ENCODE measurements around the gene BMP7. TPM values are rescaled to one million over a fixed set of nuclear protein-coding genes. Genes with fewer than 3 reads are reported as not detected.

BMP7 gene
- total and polyA plus RNA-seq, 2 donors (not counting 3 experiments of a cell fraction or from before 2014, with no cell fraction given) = not detected

- Histone ChIP-seq H3K36me3 (ENCODE audit: control insufficient read depth in 2 of 2, extremely low read depth in 1 of 2, insufficient read depth in 2 of 2, low read length in 2 of 2) (no peaks in the 10 kb centered on the region), H3K9ac (replicated peaks; ENCODE audit: extremely low read depth, insufficient read depth, low read length) (no peak overlapping the region), H3K9me1 (replicated peaks; ENCODE audit: control insufficient read depth, extremely low read depth, insufficient read depth, low read length) (no peaks in the 10 kb centered on the region), H3K27ac (ENCODE audit: insufficient read depth, low read depth, low read length) (no peak overlapping the region), H4K20me1 (replicated peaks; ENCODE audit: control insufficient read depth, extremely low read depth, insufficient read depth, low read length) (no peaks in the 10 kb centered on the region), H3K4me2 (ENCODE audit: insufficient read depth, low read length) (no peak overlapping the region), H3K9me3 (replicated peaks; ENCODE audit: control insufficient read depth, insufficient read depth, low read length) (no peaks in the 10 kb centered on the region), H3K4me3 (replicated peaks in 1 of 3; ENCODE audit: insufficient read depth in 1 of 3, low read depth in 1 of 3, low read length in 3 of 3) (no peak overlapping the region), H3K27me3 (ENCODE audit: control insufficient read depth in 2 of 2, insufficient read depth in 2 of 2, low read length in 2 of 2) (no peaks in the 10 kb centered on the region), H3K79me2 (ENCODE audit: control insufficient read depth, insufficient read depth, low read length) (no peaks in the 10 kb centered on the region), H3K4me1 (ENCODE audit: control insufficient read depth, extremely low read depth, insufficient read depth, low read length) (no peaks in the 10 kb centered on the region), H2AFZ (ENCODE audit: low read depth, low read length) (no peak overlapping the region)
- TF ChIP-seq EZH2 (IDR thresholded peaks at IDR 0.05; ENCODE audit: borderline replicate concordance, low read depth, low read length, severe bottlenecking) (no peak), FOS (IDR thresholded peaks at IDR 0.05; ENCODE audit: borderline replicate concordance, insufficient read depth, low read length) (no peak), POLR2AphosphoS5 (IDR thresholded peaks at IDR 0.05; ENCODE audit: insufficient read depth, low read depth, low read length) (no peak), MYC (IDR thresholded peaks at IDR 0.05; ENCODE audit: low read depth, low read length) (no peak), GATA2 (IDR thresholded peaks at IDR 0.05; ENCODE audit: insufficient read depth, insufficient read length, low read depth, low read length) (no peak), POLR2A (IDR thresholded peaks at IDR 0.05; ENCODE audit: low read depth, low read length) (no peak), JUN (IDR thresholded peaks at IDR 0.05; ENCODE audit: borderline replicate concordance, insufficient read depth, insufficient read length, low read depth) (no peak)
- TF ChIP-seq, protein P1, sequence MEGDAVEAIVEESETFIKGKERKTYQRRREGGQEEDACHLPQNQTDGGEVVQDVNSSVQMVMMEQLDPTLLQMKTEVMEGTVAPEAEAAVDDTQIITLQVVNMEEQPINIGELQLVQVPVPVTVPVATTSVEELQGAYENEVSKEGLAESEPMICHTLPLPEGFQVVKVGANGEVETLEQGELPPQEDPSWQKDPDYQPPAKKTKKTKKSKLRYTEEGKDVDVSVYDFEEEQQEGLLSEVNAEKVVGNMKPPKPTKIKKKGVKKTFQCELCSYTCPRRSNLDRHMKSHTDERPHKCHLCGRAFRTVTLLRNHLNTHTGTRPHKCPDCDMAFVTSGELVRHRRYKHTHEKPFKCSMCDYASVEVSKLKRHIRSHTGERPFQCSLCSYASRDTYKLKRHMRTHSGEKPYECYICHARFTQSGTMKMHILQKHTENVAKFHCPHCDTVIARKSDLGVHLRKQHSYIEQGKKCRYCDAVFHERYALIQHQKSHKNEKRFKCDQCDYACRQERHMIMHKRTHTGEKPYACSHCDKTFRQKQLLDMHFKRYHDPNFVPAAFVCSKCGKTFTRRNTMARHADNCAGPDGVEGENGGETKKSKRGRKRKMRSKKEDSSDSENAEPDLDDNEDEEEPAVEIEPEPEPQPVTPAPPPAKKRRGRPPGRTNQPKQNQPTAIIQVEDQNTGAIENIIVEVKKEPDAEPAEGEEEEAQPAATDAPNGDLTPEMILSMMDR (IDR thresholded peaks at IDR 0.05; ENCODE audit: extremely low read depth in 1 of 2, insufficient read depth in 1 of 2, low read depth in 1 of 2, low read length in 2 of 2) = no peak
- POLR2A ChIA-PET = no interaction called here
- CTCF ChIA-PET = no interaction called here
- DNase-seq (ENCODE audit: low read depth, low spot score) (no peak), FAIRE-seq (no peak)
- dilution Hi-C loops (cut with MboI; ENCODE audit: extremely low pct_ligation_motif_present, low sequenced_read_pairs) (no loop called here), intact Hi-C loops (cut with micrococcal nuclease) (no loop called here)
- BruUV-seq (replicated peaks) = no TSS peak
These were observed 52.5 kb downstream of the BMP7 start for GRCh38 chr20:57213924-57214323.

Measured in endothelial cell of umbilical vein (primary cell).